Activated CD4-positive, alpha-beta T cell treated with anti-CD3 and anti-CD28 coated beads, Interleukin-2, amount 50 U/mL, for 24 hours (primary cell): Measurements from ENCODE around the gene P4HTM.
A peak's percentile ranks its signal among the peaks of the same experiment; 100 is the strongest.

Experiments used
- DNase-seq, 2 donors: peaks; one replicate each; pipeline ENCODE4 v3.0.0-alpha.2; 2020; ENCODE audit warnings: low read depth in 1 of 2, low spot score in 1 of 2

P4HTM gene

GRCh38 chr3:48983096-48983495, 6.9 kb upstream of the P4HTM start:
- no peak for DNase-seq

- DNase-seq: no peak
Measured at GRCh38 chr3:48984663-48985062, 5.4 kb upstream of the P4HTM start.

- no peak for DNase-seq
Measured at GRCh38 chr3:48985831-48986376, 4.1 kb upstream of the P4HTM start.

DNA sequence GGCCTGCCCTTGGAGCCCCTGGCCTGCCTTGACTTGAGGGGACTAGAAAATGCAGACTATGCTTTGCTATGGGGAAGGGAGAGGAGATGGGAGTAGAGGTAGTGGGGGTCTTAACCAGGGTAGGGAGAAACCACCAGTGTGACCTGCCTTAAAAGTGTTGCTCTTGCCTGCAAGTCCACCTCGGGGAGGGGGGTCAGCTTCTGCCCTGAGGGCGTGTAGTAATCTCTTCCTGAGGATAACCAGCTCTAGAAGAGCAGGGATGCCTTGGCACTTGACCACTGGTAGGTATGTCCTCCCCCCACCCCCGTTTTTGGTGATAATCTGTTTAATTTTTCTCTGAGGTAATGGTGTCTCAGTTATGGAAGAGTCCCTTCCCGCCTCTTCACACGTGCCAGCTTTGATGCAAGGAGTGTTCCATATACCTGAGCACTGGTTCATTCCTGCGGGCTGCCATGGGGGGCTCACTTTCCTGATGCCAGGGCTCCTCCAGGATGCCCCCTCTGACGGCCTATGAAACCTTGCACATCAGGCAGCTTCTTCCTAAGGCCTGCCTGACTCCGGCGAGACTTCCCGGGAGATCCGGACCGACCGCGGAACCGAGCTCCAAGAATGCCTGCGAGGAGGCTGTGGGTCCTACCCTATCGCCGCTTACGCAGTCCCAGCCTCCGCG, 780 bp upstream of the P4HTM start:
- DNase-seq: no peak

- no peak for DNase-seq
Measured at GRCh38 chr3:48990636-48991469, 812 bp downstream of the P4HTM start.

DNA sequence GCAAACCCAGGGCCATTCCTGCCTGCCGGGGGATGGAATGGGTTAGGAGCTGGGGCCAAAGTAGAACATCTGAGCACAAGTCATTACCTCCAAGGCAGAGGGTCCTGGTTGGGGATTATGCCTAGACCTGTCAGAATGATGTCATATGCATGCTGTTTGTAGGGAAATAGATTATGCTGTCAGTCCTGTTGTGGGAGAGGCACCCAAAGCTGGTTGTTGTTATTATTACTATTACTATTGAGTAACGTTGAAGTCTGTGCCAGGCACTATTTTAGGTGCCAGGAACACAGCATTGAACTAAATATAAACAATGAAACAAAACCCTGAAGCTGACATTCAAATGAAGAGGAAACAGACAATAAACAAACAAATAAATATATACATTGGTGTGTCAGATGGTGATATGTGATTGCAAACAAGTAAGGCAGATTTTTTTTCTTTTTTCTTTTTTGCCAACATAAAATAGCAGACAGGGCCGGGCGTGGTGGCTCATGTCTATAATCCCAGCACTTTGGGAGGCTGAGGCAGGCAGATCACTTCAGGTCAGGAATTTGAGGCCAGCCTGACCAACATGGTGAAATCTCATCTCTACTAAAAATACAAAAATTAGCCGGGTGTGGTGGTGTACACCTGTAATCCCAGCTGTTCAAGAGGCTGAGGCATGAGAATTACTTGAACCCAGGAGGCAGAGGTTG, 2.0 kb downstream of the P4HTM start:
- DNase-seq: no peak

DNA sequence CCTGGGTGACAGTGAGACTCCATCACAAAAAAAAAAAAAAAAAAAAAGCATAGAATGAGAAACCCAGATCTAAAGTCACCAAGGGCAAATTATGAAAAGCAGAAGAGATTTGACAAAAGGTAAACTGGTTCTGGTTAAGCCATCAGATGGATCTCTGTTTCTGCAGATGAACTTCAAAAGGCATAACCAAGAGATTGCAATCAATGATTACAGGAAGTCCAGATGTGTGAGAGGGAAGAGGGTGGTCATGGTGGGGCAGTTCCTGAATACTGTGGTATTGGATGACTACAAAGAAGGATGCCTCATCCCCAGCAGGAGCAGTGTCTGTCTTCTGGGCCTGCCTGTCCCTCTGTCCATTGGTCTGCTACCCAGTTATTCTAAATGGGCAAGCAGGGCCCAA, 3.8 kb downstream of the P4HTM start:
- no peak for DNase-seq

DNA sequence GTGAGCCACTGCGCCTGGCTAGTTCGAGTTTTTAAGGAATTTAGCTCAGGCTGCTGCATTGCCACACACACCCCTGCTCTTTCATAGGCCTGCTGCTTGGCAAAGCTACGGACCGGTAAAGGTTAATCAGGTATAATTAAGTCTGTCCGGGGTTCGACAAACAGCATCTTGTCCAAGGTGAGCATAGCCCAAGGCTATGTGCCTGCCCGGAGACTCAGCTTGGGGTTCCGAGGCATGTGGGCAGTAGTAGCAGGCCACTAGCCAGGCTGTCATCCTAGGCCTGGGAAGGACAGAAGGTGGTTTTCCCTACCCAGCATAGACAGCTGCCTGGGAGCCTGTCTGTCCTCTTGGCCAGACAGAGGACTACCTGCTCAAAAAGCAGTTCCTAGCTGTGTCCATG, 6.6 kb downstream of the P4HTM start:
- no peak for DNase-seq

DNA sequence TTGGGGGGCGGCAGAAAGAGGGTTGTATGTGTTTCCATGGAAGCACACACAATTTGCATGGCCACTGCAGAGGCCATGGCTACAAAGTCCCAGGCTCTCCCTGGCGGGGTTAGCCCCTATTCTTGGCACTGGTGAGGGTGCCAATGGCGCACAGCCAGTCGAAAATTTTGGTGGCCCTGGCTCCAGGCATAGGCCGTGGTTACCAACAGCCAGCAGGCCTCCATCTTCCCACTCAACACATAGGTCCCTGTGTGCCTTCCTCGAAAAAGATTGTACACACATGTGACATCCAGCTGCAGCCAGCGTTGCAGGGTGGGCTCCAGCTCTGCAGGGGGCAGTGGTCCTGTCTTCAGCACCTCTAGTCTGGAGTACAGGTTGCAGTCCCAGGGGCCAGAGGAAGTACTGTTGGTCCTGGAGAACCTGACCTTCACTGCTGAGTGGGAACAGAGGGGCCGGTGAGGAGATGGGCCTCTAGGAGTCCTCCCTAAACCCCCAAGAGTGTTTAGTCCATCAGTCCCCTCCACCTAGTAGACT, 7.1 kb downstream of the P4HTM start:
- no peak for DNase-seq

DNA sequence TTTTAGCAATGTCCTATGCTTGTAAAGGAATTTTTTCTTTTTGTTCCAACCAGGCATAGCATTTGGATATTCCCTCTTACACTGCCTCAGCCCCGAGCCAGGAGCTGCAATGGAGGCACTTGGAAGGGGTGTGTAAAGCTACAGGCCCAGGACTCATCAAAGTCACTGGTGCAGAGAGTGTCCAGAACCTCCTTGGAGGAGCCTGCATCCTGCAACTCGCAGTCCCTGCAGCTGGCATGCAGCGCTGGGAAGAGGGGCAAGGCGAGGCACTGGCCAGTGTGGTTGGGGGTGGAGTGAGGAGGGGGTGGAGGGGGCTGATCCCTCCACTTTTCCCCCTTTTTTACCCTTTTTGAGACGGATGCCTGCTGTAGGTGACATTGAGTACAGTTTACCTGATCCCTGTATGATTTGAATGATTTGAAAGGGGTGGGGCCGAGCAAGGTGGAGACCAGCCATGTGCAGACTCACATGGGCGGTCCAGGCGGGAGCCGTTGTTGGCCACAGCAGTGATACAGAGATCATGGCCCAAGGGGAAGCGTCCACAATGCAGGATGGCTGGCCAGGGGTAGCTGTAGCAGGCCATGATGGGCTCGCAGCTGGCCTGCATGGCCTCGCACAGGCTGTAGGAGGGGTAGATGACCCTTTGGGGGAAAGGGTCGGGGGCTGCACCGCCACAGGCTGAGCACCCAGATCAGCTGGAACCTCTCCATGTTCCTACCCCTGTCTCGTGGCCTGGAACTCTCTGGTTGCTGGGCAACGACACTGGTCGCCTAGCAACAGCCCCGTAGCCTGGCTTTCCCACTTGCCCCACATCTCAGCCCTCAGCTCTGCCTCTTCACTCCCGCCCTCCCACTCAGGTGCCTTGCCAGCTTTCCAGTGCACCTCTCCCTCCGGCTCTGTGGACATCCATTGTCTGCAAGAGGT, 7.9 kb downstream of the P4HTM start:
- DNase-seq: no peak

DNA sequence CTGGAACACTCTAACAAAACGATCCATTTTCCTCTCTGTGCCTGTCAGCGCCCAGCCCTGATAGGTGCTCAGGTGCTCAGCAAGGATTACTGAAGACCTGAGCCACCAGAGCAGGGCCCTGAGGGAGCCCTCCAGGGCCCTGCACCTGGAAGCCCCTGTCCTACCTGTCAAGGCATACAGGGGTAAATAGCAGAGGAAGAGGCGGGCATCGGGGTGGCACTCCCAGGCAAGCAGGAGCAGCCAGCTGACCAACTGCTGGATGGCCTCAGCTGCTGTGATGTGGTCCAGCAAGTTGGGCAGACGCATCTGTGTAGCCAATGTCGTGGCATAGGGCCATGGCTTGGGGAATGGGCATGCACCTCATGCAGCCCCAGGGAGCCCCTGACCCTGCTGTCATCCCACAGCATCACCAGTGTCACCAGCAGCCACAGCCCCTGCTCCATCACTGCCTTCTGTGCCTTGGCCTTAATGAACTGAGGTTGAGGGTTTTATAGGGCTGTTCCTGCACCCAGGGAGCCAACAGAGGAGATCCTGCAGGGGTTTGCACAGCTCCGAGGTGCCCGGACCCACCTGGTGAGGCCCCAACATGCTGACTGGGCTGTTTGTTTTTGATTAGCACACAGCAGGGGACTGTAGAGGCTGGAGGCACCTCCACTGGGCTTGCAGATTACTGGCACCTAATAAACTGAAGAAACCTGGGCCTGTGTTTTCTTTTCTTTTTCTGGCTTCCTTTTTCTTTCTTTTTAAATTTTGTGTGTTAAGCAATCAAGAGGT, 9.2 kb downstream of the P4HTM start:
- no peak for DNase-seq

DNA sequence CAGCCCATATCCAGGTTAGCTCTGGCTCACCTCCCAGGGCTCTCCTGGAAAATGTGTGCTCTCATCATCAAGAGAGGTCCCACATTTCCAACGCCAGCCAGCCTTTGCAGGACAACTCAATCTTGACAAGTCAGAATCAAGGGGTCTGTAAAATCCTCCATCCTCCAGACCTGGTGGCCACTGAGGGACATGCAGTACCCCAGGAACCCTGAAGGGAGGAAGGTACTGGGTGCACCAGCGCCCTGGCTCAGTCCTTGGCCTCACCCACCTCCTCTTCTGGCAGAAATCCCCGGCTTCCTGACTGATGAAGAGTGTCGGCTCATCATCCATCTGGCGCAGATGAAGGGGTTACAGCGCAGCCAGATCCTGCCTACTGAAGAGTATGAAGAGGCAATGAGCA, 11.1 kb downstream of the P4HTM start:
- DNase-seq: no peak

- no peak for DNase-seq
Measured at GRCh38 chr3:49004352-49005302, 14.6 kb downstream of the P4HTM start.

- DNase-seq: no peak
Measured at GRCh38 chr3:49005303-49005680, 15.3 kb downstream of the P4HTM start.

- no peak for DNase-seq
Measured at GRCh38 chr3:49005998-49006397, 16.0 kb downstream of the P4HTM start.

GRCh38 chr3:49006408-49007067, 16.5 kb downstream of the P4HTM start:
- no peak for DNase-seq

- DNase-seq: peak; percentile 93 to 97
Measured at GRCh38 chr3:49007068-49007770, 17.2 kb downstream of the P4HTM start, which contains the start of gene WDR6. Gene WDR6 (plus strand): TSS chr3:49007391. CDS start chr3:49007432, 41 bp downstream.
